Thyroid gland (tissue), 4 donors: ENCODE data around the gene FKBP9. TPM values are rescaled to one million over a fixed set of nuclear protein-coding genes. Genes with fewer than 3 reads are reported as not detected.
A peak's percentile ranks its signal among the peaks of the same experiment; 100 is the strongest.

Experiments
- DNase-seq, 2 donors: peaks; one replicate each; pipeline ENCODE4 v3.0.0-alpha.2; 2019
- H3K27ac ChIP-seq, 3 donors: fragments of 200-600 bp; sonication (generic); 1 replicate in 2 of 3; 2 replicates in 1 of 3; pipeline ENCODE4 v1.5.1; 2016 to 2019; ENCODE audit warnings: mild to moderate bottlenecking in 1 of 3, moderate library complexity in 1 of 3
- H3K27me3 ChIP-seq: fragments of 200-600 bp; sonication (generic); one replicate; pipeline ENCODE4 v1.5.1; 2019
- H3K36me3 ChIP-seq, 2 donors: fragments of 200-600 bp; sonication (generic); one replicate each; pipeline ENCODE4 v1.5.1; 2016 to 2019
- H3K4me1 ChIP-seq, 2 donors: fragments of 200-600 bp; sonication (generic); one replicate each; pipeline ENCODE4 v1.5.1; 2017 to 2019
- H3K4me3 ChIP-seq, 3 donors: fragments of 200-600 bp; sonication (generic); replicated peaks in 1 of 3; 1 replicate in 2 of 3; 2 replicates in 1 of 3; pipeline ENCODE4 v1.5.1; 2016; ENCODE audit warnings: mild to moderate bottlenecking in 1 of 3
- H3K9me3 ChIP-seq: fragments of 200-600 bp; sonication (generic); one replicate; pipeline ENCODE4 v1.5.1; 2017
- POLR2A ChIP-seq, 2 donors: fragments of 450-650 bp; IDR thresholded peaks; one replicate each; pipeline ENCODE4 v1.6.1; 2017; ENCODE audit warnings: antibody characterized with exemption in 2 of 2, mild to moderate bottlenecking in 2 of 2, moderate library complexity in 1 of 2
- WGBS, 2 donors: methylation state at CpG; one replicate each; pipeline ENCODE4 v1.1.5; 2017; 5-methylcytosine and 5-hydroxymethylcytosine counted together
- intact Hi-C: fragments of 100-400 bp; cut with DNase I; formaldehyde crosslinking; loops from one replicate; pipeline ENCODE4 v1.15.1; 2023
- small RNA-seq: library from RNA; depleted of rRNA; stranded (forward); fragments of <200 nt; gene quantifications from one replicate; pipeline ENCODE3, GENCODE V24; 2016
- total RNA-seq, 4 donors: library from RNA; depleted of rRNA; stranded (reverse); fragments of >200 nt; gene quantifications; one replicate each; pipeline ENCODE4 v1.2.3, GENCODE V29; 2016
- TF ChIP-seq, protein P1 (sequence below), 6 experiments: fragments of 200-600 bp in 3 of 6; fragments of 450-650 bp in 3 of 6; sonication (generic) in 3 of 6; IDR thresholded peaks; one replicate each; pipeline ENCODE4 v1.5.1; 2016 to 2019; ENCODE audit warnings: antibody characterized with exemption in 6 of 6, mild to moderate bottlenecking in 2 of 6, inconsistent platforms in 1 of 6, moderate library complexity in 1 of 6

The FKBP9 gene
- total RNA-seq, 4 donors from 2014 or later = 94.7 to 139 (median 123) TPM

DNA sequence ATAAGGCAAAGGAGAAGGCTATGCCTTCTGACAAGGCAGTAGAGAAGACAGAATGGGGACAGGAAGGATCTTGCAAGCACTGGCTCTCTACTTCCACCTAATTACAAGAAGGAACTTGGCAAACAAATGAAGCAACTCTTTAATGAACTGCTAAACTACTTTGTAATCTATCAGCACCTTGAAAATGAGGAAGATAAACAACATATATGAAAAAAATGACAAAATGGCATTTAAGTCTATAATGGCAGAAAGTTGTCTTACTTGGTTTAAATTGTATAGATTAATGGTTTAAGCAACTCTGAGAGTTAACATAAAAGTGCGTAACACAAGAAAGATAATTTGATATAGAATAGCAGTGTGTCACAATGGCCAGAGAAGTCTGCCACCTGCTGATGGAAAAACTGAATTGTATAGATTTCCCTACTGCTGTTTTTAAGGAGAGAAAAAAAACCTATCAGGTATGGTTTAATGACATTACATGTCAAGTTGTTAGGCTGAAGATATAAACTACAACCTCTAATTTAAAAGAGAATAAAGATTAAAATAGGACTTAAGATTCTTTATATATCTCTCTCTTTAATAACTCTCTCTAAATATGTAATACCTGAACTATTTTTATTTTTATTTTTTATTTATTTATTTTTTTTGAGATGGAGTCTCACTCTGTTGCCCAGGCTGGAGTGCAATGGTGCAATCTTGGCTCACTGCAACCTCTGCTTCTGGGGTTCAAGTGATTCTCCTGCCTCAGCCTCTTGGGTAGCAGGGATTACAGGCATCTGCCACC is 93.5 kb downstream of the FKBP9 start:
- DNase-seq = no peak

DNA sequence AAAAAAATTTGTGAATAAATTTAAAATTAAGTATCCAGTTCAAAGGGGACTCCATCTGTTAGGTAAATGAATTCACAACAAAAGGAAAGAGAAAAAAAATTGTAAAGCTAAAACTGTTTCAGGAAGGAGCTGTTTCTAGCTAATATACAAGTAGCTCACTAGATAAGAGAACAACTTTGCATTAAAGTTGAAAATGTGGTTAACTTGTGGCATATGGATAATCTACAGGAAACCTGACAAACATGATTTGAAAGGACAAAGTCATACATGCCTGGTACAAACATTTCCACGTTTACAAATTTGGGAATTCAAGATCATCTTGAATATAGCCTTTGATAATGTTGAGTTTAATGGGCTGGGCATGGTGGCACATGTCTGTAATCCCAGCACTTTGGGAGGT is 96.5 kb downstream of the FKBP9 start:
- H3K9me3 ChIP-seq = no peaks in the 10 kb centered on the region
- WGBS, 2 donors = 69 to 75% methylated on average over 1 of the region's 1 CpG
- peaks cover 14 to 17% of the 10 kb centered on the region in 2 donors for H3K4me1 ChIP-seq
- no peaks in the 10 kb centered on the region for H3K27me3 ChIP-seq
- DNase-seq = no peak
- H3K36me3 ChIP-seq = no peaks in the 10 kb centered on the region
- H3K4me3 ChIP-seq = no peak overlapping the region
- TF ChIP-seq, protein P1, sequence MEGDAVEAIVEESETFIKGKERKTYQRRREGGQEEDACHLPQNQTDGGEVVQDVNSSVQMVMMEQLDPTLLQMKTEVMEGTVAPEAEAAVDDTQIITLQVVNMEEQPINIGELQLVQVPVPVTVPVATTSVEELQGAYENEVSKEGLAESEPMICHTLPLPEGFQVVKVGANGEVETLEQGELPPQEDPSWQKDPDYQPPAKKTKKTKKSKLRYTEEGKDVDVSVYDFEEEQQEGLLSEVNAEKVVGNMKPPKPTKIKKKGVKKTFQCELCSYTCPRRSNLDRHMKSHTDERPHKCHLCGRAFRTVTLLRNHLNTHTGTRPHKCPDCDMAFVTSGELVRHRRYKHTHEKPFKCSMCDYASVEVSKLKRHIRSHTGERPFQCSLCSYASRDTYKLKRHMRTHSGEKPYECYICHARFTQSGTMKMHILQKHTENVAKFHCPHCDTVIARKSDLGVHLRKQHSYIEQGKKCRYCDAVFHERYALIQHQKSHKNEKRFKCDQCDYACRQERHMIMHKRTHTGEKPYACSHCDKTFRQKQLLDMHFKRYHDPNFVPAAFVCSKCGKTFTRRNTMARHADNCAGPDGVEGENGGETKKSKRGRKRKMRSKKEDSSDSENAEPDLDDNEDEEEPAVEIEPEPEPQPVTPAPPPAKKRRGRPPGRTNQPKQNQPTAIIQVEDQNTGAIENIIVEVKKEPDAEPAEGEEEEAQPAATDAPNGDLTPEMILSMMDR (IDR thresholded peaks at IDR 0.05) = no peak
- no peak for TF ChIP-seq POLR2A (IDR thresholded peaks at IDR 0.05)
- intact Hi-C loops = no loop called here
- peak overlapping the region in 1 of 3 donors; percentile 30 for H3K27ac ChIP-seq

More for the DNA sequence above, 93.5 kb downstream of the FKBP9 start:
- Histone ChIP-seq H3K4me3 (no peak overlapping the region), H3K4me1 (peaks cover 14 to 17% of the 10 kb centered on the region in 2 donors), H3K27ac (peak overlapping the region; percentile 2 to 5 (median 5)), H3K27me3 (no peaks in the 10 kb centered on the region), H3K9me3 (no peaks in the 10 kb centered on the region), H3K36me3 (no peaks in the 10 kb centered on the region)
- TF ChIP-seq POLR2A (IDR thresholded peaks at IDR 0.05) = no peak
- TF ChIP-seq, protein P1 (IDR thresholded peaks at IDR 0.05) = peak in 5 of 6 experiments; percentile 28 to 54 (median 49)
- WGBS, 2 donors = 0 to 55% methylated on average over 1 of the region's 1 CpG
- intact Hi-C loops = no loop called here

DNA sequence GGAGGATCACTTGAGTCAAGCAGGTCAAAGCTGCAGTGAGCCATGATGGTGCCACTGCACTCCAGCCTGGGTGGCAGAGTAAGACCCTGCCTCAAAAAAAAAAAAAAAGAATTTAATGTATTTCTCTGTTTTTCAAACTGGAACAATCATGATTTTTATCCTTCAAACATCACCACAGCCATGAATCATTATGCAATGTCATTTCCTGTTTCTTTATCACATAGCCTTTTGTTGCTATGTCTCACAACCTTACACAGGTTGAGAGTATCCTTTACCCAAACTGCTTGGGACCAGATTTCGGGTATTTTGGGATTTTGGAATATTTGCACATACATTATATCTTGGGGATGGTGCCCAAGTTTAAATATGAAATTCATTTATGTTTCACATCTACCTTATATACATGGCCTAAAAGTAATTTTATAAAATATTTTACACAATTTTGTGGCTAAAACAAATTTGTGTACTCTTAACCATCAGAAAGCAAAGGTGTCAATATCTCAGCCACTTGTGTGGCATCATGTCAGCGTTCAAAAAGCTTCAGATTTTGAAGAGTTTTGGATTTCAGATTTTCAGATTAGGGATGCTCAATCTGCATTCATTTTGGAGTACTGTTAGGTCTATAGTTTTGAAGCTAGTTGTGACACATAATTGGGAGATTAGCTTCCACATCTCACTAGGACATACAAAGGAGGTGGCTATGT is 97.2 kb downstream of the FKBP9 start:
- no peak overlapping the region for H3K27ac ChIP-seq
- no peak for DNase-seq
- H3K27me3 ChIP-seq = no peaks in the 10 kb centered on the region
- WGBS, 2 donors = 88 to 91% methylated on average over 2 of the region's 2 CpGs
- no peak for TF ChIP-seq POLR2A (IDR thresholded peaks at IDR 0.05)
- TF ChIP-seq, protein P1 (IDR thresholded peaks at IDR 0.05) = no peak
- H3K4me1 ChIP-seq = peaks cover 14 to 17% of the 10 kb centered on the region in 2 donors
- intact Hi-C loops = no loop called here
- no peak overlapping the region for H3K4me3 ChIP-seq
- no peaks in the 10 kb centered on the region for H3K9me3 ChIP-seq
- H3K36me3 ChIP-seq = no peaks in the 10 kb centered on the region

DNA sequence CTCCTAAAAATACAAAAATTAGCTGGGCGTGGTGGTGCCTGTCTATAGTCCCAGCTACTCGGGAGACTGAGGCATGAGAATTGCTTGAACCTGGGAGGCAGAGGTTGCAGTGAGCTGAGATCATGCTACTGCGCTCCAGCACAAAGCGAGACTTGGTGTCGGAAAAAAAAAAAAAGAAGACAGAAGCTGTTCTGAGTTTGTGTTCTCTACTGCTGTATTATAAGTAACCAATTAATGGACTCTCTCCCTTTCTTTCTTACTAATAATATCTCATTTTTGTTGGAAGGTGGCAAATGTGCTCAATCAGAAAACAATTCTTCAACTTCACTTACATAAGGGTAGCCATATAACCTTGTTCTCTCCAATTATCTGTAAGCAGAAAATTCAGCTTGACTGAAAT is 97.9 kb downstream of the FKBP9 start:
- no peak for DNase-seq
- Histone ChIP-seq H3K4me1 (peaks cover 13 to 14% of the 10 kb centered on the region in 2 donors), H3K27me3 (no peaks in the 10 kb centered on the region), H3K9me3 (no peaks in the 10 kb centered on the region), H3K4me3 (no peak overlapping the region), H3K36me3 (no peaks in the 10 kb centered on the region), H3K27ac (no peak overlapping the region)
- intact Hi-C loops = no loop called here
- 96 to 98% methylated on average over 5 of the region's 5 CpGs for WGBS, 2 donors
- TF ChIP-seq, protein P1 (IDR thresholded peaks at IDR 0.05) = no peak
- no peak for TF ChIP-seq POLR2A (IDR thresholded peaks at IDR 0.05)

Small RNAs within 50 kb of the gene (small RNA-seq; reads per million reads assigned to genes)
- not detected for gene AC083863.1
- gene RN7SL505P = not detected
- not detected for gene RNU6-388P
- not detected for gene RPS29P14

Other genes starting within 250 kb of the FKBP9 start
- 10 to 100 TPM; 35.1 to 49.8 (median 42.5) TPM for gene KBTBD2, start 65.7 kb upstream of the FKBP9 start, total RNA-seq
- 10 to 100 TPM; 28.8 to 40.3 (median 30.2) TPM for gene NT5C3A, start 105.3 kb downstream of the FKBP9 start, total RNA-seq
- gene RP9, start 152.0 kb downstream of the FKBP9 start, total RNA-seq = 10 to 100 TPM in 3 of 4 donors, 1 to 10 TPM in 1; 8.7 to 23.5 (median 12.8) TPM
- gene BBS9, start 172.1 kb downstream of the FKBP9 start, total RNA-seq = 10 to 100 TPM; 59.2 to 84.8 (median 73.1) TPM